ENCODE results near the gene LMX1B. TPM values are rescaled to one million over a fixed set of nuclear protein-coding genes. Genes with fewer than 3 reads are reported as not detected.

Gene LMX1B
- total and polyA plus RNA-seq, 2 donors (not counting 3 experiments of a cell fraction or from before 2014, with no cell fraction given): not detected

DNA sequence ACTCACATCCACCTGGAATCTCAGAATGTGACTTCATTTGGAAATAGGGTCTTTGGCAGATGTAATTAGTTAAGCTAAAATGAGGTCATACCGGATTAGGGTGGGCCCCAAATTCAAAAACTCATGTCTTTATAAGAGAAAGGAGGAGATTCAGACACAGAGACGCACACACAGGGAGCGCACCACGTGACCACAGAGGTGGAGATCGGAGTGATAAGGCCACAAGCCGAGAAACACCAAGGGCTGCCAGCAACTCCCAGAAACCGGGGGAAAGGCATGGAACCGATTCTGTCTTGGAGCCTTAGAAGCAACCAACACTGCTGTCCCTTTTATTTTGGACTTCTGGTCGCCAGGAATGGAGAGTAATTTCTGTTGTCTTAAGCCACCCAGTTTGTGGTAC, 31.8 kb upstream of the LMX1B start:
- no peak overlapping the region for H3K4me2 ChIP-seq (ENCODE audit: insufficient read depth, low read length)
- ChIA-PET CTCF (interaction anchor here (0.6 kb wide), 1 partner anchor 56 kb away, joined by 3 read pairs; no protein-coding TSS in a partner anchor), POLR2A (no interaction called here)
- no peak overlapping the region for H3K9ac ChIP-seq (replicated peaks; ENCODE audit: extremely low read depth, insufficient read depth, low read length)
- TF ChIP-seq MYC (IDR thresholded peaks at IDR 0.05; ENCODE audit: low read depth, low read length): no peak
- no peak for TF ChIP-seq EZH2 (IDR thresholded peaks at IDR 0.05; ENCODE audit: borderline replicate concordance, low read depth, low read length, severe bottlenecking)
- TF ChIP-seq, protein P1, sequence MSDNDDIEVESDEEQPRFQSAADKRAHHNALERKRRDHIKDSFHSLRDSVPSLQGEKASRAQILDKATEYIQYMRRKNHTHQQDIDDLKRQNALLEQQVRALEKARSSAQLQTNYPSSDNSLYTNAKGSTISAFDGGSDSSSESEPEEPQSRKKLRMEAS (IDR thresholded peaks at IDR 0.05; ENCODE audit: insufficient read depth, insufficient read length): no peak
- TF ChIP-seq, protein P2, sequence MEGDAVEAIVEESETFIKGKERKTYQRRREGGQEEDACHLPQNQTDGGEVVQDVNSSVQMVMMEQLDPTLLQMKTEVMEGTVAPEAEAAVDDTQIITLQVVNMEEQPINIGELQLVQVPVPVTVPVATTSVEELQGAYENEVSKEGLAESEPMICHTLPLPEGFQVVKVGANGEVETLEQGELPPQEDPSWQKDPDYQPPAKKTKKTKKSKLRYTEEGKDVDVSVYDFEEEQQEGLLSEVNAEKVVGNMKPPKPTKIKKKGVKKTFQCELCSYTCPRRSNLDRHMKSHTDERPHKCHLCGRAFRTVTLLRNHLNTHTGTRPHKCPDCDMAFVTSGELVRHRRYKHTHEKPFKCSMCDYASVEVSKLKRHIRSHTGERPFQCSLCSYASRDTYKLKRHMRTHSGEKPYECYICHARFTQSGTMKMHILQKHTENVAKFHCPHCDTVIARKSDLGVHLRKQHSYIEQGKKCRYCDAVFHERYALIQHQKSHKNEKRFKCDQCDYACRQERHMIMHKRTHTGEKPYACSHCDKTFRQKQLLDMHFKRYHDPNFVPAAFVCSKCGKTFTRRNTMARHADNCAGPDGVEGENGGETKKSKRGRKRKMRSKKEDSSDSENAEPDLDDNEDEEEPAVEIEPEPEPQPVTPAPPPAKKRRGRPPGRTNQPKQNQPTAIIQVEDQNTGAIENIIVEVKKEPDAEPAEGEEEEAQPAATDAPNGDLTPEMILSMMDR (IDR thresholded peaks at IDR 0.05; ENCODE audit: extremely low read depth in 1 of 2, insufficient read depth in 1 of 2, low read depth in 1 of 2, low read length in 2 of 2): no peak
- no peak for TF ChIP-seq JUN (IDR thresholded peaks at IDR 0.05; ENCODE audit: borderline replicate concordance, insufficient read depth, insufficient read length, low read depth)
- no peak for TF ChIP-seq FOS (IDR thresholded peaks at IDR 0.05; ENCODE audit: borderline replicate concordance, insufficient read depth, low read length)
- TF ChIP-seq POLR2A (IDR thresholded peaks at IDR 0.05; ENCODE audit: low read depth, low read length): no peak
- TF ChIP-seq POLR2AphosphoS5 (IDR thresholded peaks at IDR 0.05; ENCODE audit: insufficient read depth, low read depth, low read length): no peak
- TF ChIP-seq GATA2 (IDR thresholded peaks at IDR 0.05; ENCODE audit: insufficient read depth, insufficient read length, low read depth, low read length): no peak
- DNase-seq (ENCODE audit: low read depth, low spot score): no peak
- intact Hi-C loops (cut with micrococcal nuclease) (no loop called here), dilution Hi-C loops (cut with MboI; ENCODE audit: extremely low pct_ligation_motif_present, low sequenced_read_pairs) (no loop called here)
- no peaks in the 10 kb centered on the region for H3K79me2 ChIP-seq (ENCODE audit: control insufficient read depth, insufficient read depth, low read length)
- no peaks in the 10 kb centered on the region for H3K36me3 ChIP-seq (ENCODE audit: control insufficient read depth in 2 of 2, extremely low read depth in 1 of 2, insufficient read depth in 2 of 2, low read length in 2 of 2)
- no peaks in the 10 kb centered on the region for H3K9me1 ChIP-seq (replicated peaks; ENCODE audit: control insufficient read depth, extremely low read depth, insufficient read depth, low read length)
- no peaks in the 10 kb centered on the region for H3K4me1 ChIP-seq (ENCODE audit: control insufficient read depth, extremely low read depth, insufficient read depth, low read length)
- no peak overlapping the region for H3K27ac ChIP-seq (ENCODE audit: insufficient read depth, low read depth, low read length)
- no peaks in the 10 kb centered on the region for H4K20me1 ChIP-seq (replicated peaks; ENCODE audit: control insufficient read depth, extremely low read depth, insufficient read depth, low read length)
- peaks cover 13 to 32% of the 10 kb centered on the region in 2 experiments for H3K27me3 ChIP-seq (ENCODE audit: control insufficient read depth in 2 of 2, insufficient read depth in 2 of 2, low read length in 2 of 2)
- no peak overlapping the region for H2AFZ ChIP-seq (ENCODE audit: low read depth, low read length)
- no peak overlapping the region for H3K4me3 ChIP-seq (replicated peaks in 1 of 3; ENCODE audit: insufficient read depth in 1 of 3, low read depth in 1 of 3, low read length in 3 of 3)
- H3K9me3 ChIP-seq (replicated peaks; ENCODE audit: control insufficient read depth, insufficient read depth, low read length): no peaks in the 10 kb centered on the region
- no peak for FAIRE-seq
- no TSS peak for BruUV-seq (replicated peaks)

All from endothelial cell of umbilical vein (primary cell).